Vagina (tissue), 2 donors: ENCODE data around the gene UNC93A.

ENCODE experiments used
- POLR2A ChIP-seq, 2 donors: fragments of 450-650 bp; IDR thresholded peaks; one replicate each; pipeline ENCODE4 v1.6.1; 2017; ENCODE audit warnings: antibody characterized with exemption in 2 of 2, mild to moderate bottlenecking in 2 of 2, moderate library complexity in 2 of 2
- POLR2AphosphoS5 ChIP-seq, 2 donors: sonication (generic); formaldehyde crosslinking; IDR thresholded peaks; one replicate each; pipeline ENCODE4 v1.9.0; 2017; ENCODE audit warnings: antibody characterized with exemption in 2 of 2, mild to moderate bottlenecking in 2 of 2, low read depth in 1 of 2; ENCODE audit not compliant: insufficient read depth in 1 of 2
- TF ChIP-seq, protein P1 (sequence below), 3 experiments: fragments of 450-650 bp in 2 of 3; fragments of 200-600 bp in 1 of 3; sonication (generic) in 1 of 3; IDR thresholded peaks; one replicate each; pipeline ENCODE4 v1.5.1; 2017 to 2019; ENCODE audit warnings: antibody characterized with exemption in 3 of 3, mild to moderate bottlenecking in 2 of 3, moderate library complexity in 2 of 3

DNA sequence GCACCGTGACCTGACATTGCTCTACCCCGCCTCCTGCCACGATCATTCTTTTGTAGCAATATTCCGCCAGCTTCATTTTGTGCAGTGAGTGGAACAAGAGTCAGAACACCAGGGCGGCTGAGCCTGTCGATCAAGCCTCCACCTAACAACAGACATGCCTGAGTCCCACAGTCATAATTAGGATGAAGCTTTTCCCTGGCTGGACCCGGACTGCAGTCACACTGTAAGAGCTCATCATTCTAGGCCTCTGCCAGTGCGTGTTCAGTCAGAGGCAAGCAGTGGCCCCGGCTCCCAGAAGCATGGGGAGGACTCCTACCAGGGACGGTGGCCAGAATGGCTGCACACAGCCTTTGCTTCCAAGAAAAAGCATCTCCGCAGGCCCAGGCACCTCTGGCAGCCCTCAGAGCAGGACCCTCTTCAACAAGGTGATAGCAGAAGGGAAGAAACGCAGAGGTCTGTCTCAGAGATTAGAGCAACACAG, 23.2 kb upstream of the UNC93A start:
- TF ChIP-seq, protein P1, sequence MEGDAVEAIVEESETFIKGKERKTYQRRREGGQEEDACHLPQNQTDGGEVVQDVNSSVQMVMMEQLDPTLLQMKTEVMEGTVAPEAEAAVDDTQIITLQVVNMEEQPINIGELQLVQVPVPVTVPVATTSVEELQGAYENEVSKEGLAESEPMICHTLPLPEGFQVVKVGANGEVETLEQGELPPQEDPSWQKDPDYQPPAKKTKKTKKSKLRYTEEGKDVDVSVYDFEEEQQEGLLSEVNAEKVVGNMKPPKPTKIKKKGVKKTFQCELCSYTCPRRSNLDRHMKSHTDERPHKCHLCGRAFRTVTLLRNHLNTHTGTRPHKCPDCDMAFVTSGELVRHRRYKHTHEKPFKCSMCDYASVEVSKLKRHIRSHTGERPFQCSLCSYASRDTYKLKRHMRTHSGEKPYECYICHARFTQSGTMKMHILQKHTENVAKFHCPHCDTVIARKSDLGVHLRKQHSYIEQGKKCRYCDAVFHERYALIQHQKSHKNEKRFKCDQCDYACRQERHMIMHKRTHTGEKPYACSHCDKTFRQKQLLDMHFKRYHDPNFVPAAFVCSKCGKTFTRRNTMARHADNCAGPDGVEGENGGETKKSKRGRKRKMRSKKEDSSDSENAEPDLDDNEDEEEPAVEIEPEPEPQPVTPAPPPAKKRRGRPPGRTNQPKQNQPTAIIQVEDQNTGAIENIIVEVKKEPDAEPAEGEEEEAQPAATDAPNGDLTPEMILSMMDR (IDR thresholded peaks at IDR 0.05): no peak
- TF ChIP-seq POLR2A (IDR thresholded peaks at IDR 0.05): no peak
- no peak for TF ChIP-seq POLR2AphosphoS5 (IDR thresholded peaks at IDR 0.05; ENCODE audit: insufficient read depth in 1 of 2, low read depth in 1 of 2)
